ENCODE results near the gene GRIK2. TPM values are rescaled to one million over a fixed set of nuclear protein-coding genes. Genes with fewer than 3 reads are reported as not detected.
A peak's percentile ranks its signal among the peaks of the same experiment; 100 is the strongest.
"Not testable (repeated sequence)": the region's sequence is repeated elsewhere in the genome, so short reads cannot be mapped to it uniquely, and the experiment has no call there.

Gene GRIK2
- 1 to 10 TPM in 2 of 7 donors, under 1 TPM in 4, not detected in 1; 0.12 to 2.5 (median 0.70) TPM for total RNA-seq
- 1 to 10 TPM in 1 of 2 donors, under 1 TPM in 1; 0.97 to 4.1 TPM for polyA plus RNA-seq
- long read RNA-seq, donor 1, result 0 reads
- long read RNA-seq, donor 2, full-length matches to known transcripts, result 1 of 1 reads
- long read RNA-seq, donor 2, partial matches to known transcripts, result 0 of 1 reads
- long read RNA-seq, donor 2, other reads (novel, unspliced or antisense), result 0 of 1 reads
- long read RNA-seq, donor 3, partial matches to known transcripts, result 0 of 1 reads
- long read RNA-seq, donor 3, other reads (novel, unspliced or antisense), result 1 of 1 reads

DNA sequence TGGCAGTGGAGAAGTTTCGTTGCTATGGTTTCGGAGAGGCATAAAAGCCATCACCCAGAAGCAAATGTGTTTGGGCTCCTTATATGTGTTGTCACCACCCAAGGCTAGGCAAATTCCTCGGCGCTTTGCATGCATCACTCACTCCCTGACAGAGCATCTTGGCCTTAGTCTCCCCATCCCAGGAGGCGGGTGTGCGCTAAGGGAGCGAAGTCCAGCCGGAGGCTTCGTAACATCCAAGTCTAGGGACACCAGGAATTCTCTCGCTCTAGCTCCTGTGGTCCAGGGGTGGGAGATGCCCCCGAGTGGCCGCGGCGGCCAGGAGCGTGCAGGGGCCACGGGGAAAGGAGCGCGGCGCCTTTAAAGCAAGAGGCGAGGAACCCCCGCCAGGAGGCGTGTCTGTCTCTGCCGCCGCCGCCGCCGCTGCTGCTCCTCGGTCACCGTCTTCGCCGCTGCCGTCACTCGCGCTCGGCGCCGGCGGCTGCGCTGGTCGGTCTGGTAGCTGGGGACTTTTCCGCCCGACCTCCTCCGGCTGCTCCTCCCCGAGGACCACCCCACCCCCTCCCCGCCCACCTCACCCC, at the start of gene GRIK2:
TSS of gene GRIK2 (plus strand) at position 458 of the 578 bp plus-strand sequence.
- Histone ChIP-seq H3K4me3 (no peak within 1 kb of the TSS), H3K4me1 (ENCODE audit: insufficient read depth) (peaks cover 8% of the 10 kb centered on the region), H3K27me3 (no peaks in the 10 kb centered on the region), H3K9me3 (no peaks in the 10 kb centered on the region), H3K36me3 (no peaks in the 10 kb centered on the region), H3K27ac (no peak within 1 kb of the TSS)
- intact Hi-C loops (cut with DNase I), result no loop called here
- no peak for TF ChIP-seq POLR2A (IDR thresholded peaks at IDR 0.05)
- TF ChIP-seq, protein P1, sequence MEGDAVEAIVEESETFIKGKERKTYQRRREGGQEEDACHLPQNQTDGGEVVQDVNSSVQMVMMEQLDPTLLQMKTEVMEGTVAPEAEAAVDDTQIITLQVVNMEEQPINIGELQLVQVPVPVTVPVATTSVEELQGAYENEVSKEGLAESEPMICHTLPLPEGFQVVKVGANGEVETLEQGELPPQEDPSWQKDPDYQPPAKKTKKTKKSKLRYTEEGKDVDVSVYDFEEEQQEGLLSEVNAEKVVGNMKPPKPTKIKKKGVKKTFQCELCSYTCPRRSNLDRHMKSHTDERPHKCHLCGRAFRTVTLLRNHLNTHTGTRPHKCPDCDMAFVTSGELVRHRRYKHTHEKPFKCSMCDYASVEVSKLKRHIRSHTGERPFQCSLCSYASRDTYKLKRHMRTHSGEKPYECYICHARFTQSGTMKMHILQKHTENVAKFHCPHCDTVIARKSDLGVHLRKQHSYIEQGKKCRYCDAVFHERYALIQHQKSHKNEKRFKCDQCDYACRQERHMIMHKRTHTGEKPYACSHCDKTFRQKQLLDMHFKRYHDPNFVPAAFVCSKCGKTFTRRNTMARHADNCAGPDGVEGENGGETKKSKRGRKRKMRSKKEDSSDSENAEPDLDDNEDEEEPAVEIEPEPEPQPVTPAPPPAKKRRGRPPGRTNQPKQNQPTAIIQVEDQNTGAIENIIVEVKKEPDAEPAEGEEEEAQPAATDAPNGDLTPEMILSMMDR (IDR thresholded peaks at IDR 0.05), result no peak
- no peak for TF ChIP-seq EP300 (IDR thresholded peaks at IDR 0.05)
- 0 to 1% (median 1%) methylated on average over 28 to 45 of the region's 45 CpGs for WGBS, 3 donors
- peak in 1 of 5 donors; percentile 21 for DNase-seq

DNA sequence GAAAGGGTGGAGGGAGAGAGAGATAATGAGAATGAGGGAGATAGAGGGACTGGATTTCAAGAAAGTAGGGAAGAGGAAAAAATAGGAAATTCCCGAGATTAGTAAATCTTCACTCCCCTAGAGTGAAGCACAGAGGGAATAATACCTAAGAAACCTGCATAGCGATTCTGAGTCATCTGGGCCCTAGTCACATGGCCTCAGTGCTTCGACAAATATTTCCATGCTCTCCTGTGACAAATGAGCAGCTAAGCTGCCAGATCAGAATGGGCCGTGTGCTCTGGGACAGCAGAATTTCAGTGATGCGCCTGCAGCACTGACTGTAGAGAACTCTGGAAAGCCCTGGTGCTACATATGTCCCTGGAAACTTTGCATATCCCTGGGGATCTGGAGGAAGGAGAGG, 48.6 kb upstream of the GRIK2 start:
- TF ChIP-seq, protein P1 (IDR thresholded peaks at IDR 0.05), result no peak
- TF ChIP-seq EP300 (IDR thresholded peaks at IDR 0.05), result no peak
- no peak for TF ChIP-seq POLR2A (IDR thresholded peaks at IDR 0.05)
- Histone ChIP-seq H3K27me3 (no peaks in the 10 kb centered on the region), H3K4me3 (no peak overlapping the region), H3K27ac (no peak overlapping the region), H3K9me3 (no peaks in the 10 kb centered on the region), H3K4me1 (ENCODE audit: insufficient read depth) (no peaks in the 10 kb centered on the region), H3K36me3 (no peaks in the 10 kb centered on the region)
- intact Hi-C loops (cut with DNase I), result no loop called here
- no peak for DNase-seq
- WGBS, 3 donors, result 28 to 37% (median 32%) methylated on average over 5 of the region's 5 CpGs

DNA sequence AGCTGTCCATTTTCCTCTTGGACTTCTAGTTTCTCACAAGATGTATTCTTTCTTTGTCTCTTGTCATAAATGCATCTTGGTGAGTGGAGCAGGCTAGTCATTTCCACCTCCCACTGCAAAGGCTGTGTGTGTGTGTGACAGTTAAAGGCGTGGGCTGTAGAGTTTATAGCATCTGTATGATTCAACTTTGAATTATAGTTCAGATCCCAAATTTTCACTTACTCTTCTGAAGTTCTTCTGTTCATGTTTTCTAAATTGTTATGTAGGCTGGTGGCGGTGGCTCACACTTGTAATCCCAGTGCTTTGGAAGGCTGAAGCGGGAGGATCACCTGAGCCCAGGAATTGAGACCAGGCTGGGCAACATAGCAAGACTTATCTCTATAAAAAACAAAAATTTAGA, 44.7 kb upstream of the GRIK2 start:
- H3K4me1 ChIP-seq (ENCODE audit: insufficient read depth), result no peaks in the 10 kb centered on the region
- H3K4me3 ChIP-seq, result no peak overlapping the region
- WGBS, 3 donors, result 90 to 93% (median 90%) methylated on average over 3 of the region's 3 CpGs
- H3K27ac ChIP-seq, result no peak overlapping the region
- H3K36me3 ChIP-seq, result no peaks in the 10 kb centered on the region
- TF ChIP-seq EP300 (IDR thresholded peaks at IDR 0.05), result no peak
- TF ChIP-seq, protein P1 (IDR thresholded peaks at IDR 0.05), result no peak
- no peak for TF ChIP-seq POLR2A (IDR thresholded peaks at IDR 0.05)
- no peaks in the 10 kb centered on the region for H3K27me3 ChIP-seq
- DNase-seq, result no peak
- intact Hi-C loops (cut with DNase I), result no loop called here
- H3K9me3 ChIP-seq, result no peaks in the 10 kb centered on the region

DNA sequence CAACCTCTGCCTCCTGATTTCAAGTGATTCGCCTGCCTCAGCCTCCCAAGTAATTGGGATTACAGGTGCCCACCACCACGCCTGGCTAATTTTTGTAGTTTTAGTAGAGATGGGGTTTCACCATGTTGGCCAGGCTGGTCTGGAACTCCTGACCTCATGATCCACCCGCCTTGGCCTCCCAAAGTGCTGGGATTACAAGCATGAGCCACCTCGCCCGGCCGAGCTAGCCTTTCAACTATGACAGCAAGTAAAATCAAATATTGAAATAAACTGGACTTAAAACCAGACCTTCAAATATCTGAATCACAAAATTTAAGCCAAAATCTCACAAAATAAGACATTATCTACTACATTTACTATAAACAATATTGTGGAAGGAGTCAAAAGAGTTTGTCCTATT, 42.9 kb upstream of the GRIK2 start:
- H3K27me3 ChIP-seq; H3K27ac ChIP-seq; H3K4me3 ChIP-seq; H3K9me3 ChIP-seq; DNase-seq; H3K4me1 ChIP-seq (ENCODE audit: insufficient read depth); intact Hi-C loops (cut with DNase I); H3K36me3 ChIP-seq: not testable (repeated sequence)
- 91 to 93% (median 91%) methylated on average over 6 of the region's 6 CpGs for WGBS, 3 donors

DNA sequence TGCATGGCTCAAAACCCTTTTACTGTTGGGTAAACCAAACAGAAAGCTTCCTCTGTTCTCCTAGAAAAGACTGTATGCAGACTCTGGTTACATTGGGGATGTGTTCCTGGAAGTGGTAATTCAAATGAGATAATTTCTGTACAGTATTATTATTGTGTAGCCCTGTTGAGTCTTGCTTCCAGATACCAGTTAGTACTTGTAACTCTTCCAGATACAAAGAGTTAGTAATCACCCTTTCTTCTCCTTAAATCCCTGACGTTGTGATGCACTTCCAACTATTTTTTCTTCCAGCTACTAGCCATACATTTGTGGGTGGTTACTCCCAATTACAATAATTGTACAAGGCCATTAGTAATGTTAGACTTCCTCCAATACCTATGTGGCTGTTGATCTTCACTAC, 42.3 kb upstream of the GRIK2 start:
- no peak for DNase-seq
- WGBS, 3 donors, result 78 to 85% (median 79%) methylated on average over 1 of the region's 1 CpG
- Histone ChIP-seq H3K9me3 (no peaks in the 10 kb centered on the region), H3K4me3 (no peak overlapping the region), H3K36me3 (no peaks in the 10 kb centered on the region), H3K27me3 (no peaks in the 10 kb centered on the region), H3K27ac (no peak overlapping the region), H3K4me1 (ENCODE audit: insufficient read depth) (no peaks in the 10 kb centered on the region)
- intact Hi-C loops (cut with DNase I), result no loop called here
- TF ChIP-seq POLR2A (IDR thresholded peaks at IDR 0.05) (no peak), EP300 (IDR thresholded peaks at IDR 0.05) (no peak)
- TF ChIP-seq, protein P1 (IDR thresholded peaks at IDR 0.05), result no peak

Measured in ovary (tissue), 10 donors.